ENCODE measurements around the gene OXTR.
A peak's percentile ranks its signal among the peaks of the same experiment; 100 is the strongest.

The OXTR gene

GRCh38 chr3:8705575-8705974, 63.8 kb downstream of the OXTR start:
- no peak overlapping the region for H3K4me3 ChIP-seq (ENCODE audit: low read depth, low read length)
- no peak for TF ChIP-seq CTCF (IDR thresholded peaks at IDR 0.05; ENCODE audit: insufficient read depth, low read depth, low read length, missing control alignments)
- no peak for DNase-seq (ENCODE audit: low read depth)

GRCh38 chr3:8702560-8702959, 66.9 kb downstream of the OXTR start:
- H3K4me3 ChIP-seq (ENCODE audit: low read depth, low read length), result no peak overlapping the region
- no peak for DNase-seq (ENCODE audit: low read depth)
- TF ChIP-seq CTCF (IDR thresholded peaks at IDR 0.05; ENCODE audit: insufficient read depth, low read depth, low read length, missing control alignments), result peak; percentile 14

Measured in GM12865 (cell line).